HPDE6-E6E7 (cell line): Measurements from ENCODE around the gene FBXL12.
"Not testable (repeated sequence)": the region's sequence is repeated elsewhere in the genome, so short reads cannot be mapped to it uniquely, and the experiment has no call there.

Source experiments
- DNase-seq: peaks from one replicate; pipeline ENCODE4 v3.0.0; 2011; ENCODE audit warnings: missing footprints; ENCODE audit errors: extremely low spot score

Gene FBXL12, protein sequence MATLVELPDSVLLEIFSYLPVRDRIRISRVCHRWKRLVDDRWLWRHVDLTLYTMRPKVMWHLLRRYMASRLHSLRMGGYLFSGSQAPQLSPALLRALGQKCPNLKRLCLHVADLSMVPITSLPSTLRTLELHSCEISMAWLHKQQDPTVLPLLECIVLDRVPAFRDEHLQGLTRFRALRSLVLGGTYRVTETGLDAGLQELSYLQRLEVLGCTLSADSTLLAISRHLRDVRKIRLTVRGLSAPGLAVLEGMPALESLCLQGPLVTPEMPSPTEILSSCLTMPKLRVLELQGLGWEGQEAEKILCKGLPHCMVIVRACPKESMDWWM

DNA sequence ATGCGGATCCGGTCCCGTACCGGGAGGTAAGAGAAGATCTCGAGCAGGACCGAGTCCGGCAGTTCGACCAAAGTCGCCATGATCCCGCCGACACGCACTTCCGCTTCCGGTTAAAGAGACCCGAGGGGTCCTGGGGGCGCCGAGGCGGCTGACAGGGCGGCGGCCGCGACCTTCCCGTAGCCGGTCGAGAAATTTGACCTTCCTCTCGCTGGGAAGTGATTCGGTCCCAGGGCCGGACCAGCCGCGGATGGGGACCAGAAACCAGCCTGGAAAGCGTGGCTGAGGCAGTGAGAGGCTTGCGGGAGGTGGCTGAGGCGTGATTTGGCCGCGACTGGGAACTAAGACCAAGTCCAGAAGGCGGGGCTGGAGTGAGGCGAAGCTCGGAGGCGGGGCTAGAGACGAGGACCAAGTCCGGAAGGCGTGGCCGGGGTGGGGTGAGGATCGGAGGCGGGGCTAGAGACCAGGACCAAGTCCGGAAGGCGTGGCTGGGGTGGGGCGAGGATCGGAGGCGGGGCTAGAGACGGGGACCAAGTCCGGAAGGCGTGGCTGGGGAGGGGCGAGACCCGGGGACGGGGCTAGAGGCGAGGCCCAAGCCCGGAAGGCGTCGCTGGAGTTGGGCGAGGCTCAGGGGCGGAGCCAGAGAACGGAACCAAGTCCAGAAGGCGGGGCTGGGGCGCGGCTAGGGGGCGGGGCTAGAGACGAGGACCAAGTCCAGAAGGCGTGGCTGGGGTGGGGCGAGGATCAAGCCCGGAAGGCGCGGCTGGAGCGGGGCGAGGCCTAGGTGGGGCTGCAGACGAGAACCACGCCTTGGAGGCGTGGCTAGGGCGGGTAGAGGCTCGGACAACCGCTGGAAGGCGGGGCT lies at the start of gene FBXL12:
Gene FBXL12, minus strand, starts transcription at position 346 of the 862 bp plus-strand sequence. Its CDS starts 266 bp downstream, at position 80.
- DNase-seq = peak; percentile 87

GRCh38 chr19:9865732-9866501 lies 47.0 kb upstream of the FBXL12 start:
- no peak for DNase-seq

GRCh38 chr19:9863759-9864158 lies 44.9 kb upstream of the FBXL12 start:
- DNase-seq = no peak

- DNase-seq = no peak
Observed at GRCh38 chr19:9862938-9863337, 44.1 kb upstream of the FBXL12 start.

DNA sequence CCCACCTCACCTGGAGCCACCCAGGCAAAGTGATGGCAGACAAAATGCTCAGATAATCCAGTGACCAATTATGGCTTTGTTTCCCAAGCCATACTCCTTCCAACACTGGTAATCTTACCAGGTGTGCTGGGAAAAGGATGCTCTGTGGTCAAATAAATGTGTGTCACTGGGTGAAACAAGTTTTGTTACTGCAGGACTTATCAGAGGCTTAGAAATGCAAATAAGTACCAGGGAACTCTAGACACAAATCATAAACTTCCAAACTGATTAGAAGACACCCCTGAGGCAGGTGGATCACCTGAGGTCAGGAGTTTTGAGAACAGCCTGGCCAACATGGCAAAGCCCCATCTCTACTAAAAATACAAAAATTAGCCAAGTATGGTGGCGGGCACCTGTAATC lies 42.6 kb upstream of the FBXL12 start:
- no peak for DNase-seq

DNA sequence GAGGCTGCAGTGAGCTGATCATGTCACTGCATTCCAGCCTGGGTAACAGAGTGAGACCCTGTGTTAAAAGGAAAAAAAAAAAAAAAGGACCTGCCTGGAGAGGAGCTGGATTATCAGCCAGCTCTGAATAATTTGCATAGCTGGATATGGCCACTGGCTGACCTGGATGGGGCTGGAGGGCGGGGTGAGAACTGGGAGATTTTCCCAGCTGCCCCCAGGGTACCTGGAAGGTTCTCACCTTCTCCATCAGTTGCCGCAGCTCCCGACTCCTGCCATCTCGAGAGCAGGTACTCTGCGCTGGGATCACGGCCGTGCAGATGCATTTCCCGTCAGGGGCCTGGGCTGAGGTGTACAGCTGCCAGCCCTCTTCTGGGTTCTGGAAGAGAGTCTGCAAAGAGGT lies 41.5 kb upstream of the FBXL12 start:
- DNase-seq = no peak

DNA sequence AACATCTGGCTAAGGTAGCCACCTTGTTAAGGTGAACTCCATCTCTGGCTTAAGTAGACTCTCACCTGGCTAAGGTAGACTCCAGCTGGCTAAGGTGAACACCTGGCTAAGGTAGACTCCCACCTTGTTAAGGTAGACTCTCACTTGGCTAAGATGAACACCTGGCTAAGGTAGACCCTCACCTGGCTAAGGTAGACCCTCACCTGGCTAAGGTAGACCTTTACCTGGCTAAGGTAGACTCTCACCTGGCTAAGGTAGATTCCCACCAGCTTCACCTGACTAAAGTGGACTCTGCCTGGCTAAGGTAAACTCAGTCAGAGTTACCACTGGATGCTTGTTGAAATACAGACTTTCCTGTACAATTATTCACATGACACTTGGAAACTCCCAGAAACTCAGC lies 39.9 kb upstream of the FBXL12 start:
- DNase-seq = no peak

DNA sequence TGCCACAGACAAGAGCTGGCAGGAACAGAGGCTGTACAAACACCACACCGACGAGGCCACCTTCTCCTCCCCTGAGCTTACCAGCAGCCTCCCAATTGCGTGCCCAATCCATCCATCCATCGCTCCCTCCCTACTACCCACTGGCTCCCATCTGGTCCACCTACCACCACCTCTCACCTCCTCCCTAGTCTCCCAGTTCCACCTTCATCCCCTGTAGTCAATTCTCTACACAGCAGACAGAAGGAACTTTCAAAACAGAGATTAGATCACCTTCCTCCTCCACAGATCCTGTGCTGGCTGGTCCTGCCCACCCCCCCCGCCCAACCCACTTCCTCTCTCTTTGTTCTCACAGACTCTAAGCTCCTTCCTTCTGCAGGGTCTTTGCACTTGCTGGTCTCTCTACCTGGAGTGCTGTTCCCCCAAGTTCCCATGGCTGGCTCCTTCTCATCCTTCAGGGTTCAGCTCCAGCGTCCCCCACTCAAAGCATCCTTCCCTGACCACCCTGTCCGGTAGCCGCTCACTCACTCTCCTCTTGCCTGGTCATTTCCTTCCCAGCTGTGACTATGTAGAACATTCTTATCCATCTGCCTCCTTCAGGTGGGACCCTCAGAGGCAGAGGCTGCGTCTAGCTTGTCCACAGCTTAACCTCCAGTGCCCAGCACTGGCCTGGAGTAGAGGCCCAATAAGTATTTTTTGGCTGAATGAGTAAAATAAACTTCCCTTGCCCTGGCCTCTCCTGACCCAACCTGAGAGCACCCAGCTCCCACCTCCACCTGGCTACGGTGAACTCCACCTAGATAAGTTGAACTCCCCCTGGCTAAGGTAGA lies 39.3 kb upstream of the FBXL12 start:
- DNase-seq = no peak

DNA sequence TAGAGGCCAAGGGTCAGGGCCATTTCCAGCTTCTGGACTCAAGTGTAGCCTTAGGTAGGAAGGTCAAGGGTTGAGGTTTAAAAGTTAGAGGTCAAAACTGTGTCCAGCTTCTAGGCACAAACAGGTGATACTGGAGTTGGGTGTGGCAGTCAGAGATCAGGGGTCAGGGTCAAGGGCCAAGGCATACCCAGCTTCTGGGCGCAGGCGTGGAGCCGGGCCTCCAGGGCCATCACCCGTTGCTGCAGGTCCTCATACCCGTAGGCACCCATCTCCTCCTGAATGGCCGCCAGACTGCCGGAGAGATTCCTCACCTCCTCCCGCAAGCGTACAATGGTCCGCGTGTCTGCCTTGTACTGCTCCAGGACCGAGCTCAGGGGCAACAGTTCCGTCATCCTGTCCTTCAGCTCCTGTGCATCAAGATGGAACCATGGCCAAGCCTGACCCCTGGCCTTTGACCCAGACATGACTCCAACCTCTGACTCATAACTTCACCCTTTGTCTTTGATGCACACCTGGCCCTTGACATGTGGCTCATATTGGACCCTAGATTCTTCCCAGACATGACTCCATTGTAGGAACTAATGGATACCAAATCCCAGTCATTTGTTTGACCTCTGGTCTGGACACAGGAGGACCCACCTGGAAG lies 38.3 kb upstream of the FBXL12 start:
- no peak for DNase-seq

- DNase-seq = no peak
Observed at GRCh38 chr19:9856609-9857008, 37.7 kb upstream of the FBXL12 start.

DNA sequence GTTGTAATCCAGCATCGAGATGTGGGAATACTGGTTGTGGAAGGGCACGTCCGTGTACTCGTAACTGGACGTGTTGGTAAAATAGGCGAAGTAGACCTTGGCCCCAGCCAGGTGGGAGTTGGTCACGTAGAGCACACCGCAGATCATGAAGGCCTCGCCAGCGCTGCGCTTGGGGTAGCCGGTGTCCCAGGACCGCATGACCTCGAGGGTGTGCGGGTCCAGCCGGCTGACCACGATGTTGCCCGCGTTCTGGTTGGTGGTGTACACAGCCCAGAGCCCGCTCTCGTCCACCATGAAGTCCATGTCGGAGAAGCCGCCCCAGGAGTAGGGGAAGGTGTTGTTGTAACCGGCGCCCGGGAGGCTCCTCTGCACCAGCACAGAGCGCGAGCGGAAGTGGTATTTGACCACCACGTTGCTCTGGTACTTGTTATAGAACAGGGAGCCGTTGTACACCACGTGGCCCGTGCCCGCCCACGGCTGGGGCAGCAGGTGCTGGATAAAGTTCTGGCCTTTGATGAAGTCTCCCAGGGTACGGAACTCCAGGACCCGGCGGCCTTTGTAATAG lies 35.5 kb upstream of the FBXL12 start:
- no peak for DNase-seq

DNA sequence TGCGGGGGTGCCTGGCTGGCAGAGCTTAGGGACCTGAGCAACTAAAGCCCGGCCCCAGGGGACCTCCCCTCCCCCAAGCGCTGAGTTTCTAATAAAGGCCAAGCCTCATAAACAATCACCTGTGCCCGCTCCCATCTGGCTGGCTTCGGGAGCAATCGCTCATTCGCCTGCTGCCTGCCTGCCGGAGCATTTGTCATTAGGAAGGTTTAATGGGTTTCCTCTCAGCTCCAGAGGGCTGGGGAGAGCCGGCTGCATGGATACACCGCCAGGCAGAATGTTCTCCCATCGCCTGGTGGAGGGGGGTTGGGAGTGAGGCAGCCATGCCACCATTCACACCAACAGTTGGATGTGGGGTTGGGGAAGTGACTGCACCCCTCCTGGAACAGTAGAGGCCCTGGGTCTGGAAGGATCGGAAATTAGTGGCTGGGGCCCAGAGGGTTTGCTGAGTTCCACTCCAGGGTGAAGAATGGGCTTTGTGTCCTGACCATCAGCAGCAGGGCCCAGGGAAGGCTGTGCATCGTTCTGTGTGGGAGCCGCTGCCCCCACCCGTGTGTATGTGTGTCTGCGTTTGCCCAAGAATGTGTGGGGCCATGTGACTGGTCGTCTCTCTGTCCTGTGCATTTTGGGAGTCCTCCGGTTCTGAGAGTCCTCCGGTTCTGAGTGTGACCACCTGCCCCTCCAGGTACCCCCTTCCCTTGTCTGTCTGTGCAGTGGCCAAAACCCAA lies 31.5 kb upstream of the FBXL12 start:
- DNase-seq = no peak

DNA sequence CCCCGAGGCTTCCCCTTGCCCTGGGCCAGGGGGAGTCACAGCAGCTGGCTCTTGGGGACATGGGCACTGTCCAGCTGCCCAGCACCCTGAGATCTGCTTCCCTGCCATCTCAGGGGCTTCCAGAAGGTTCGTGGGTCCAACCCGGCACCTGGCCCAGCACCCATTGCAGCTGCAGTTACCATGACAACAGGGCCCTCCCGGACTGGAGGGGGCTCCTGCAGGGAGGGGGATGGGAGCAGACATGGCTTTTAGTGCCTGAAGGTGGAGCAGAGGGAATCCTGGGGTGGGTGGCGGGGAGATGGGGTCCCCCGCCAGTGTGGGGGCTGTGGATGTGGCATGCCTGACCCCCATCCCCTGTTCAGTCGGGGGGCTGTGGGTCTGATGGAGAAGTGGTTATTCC lies 30.9 kb upstream of the FBXL12 start:
- DNase-seq = no peak

GRCh38 chr19:9848762-9849161 lies 29.9 kb upstream of the FBXL12 start:
- no peak for DNase-seq

DNA sequence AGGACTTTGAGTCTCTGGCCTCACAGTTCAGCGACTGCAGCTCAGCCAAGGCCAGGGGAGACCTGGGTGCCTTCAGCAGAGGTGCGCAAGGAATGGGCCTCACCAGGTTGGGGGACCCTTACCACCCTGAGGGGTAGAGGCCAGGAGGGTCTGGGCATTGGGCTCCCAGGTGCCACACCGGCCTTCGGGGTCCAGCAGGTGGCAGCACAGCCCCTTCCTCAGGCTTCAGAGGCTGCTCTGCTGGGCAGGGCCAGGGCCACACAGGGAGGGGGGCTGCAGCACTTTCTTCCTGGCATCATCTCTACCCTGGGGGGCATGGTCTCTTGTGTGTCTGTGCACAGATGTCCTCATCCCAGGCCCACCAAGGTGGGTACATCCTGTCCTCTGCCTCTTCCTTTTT lies 29.2 kb upstream of the FBXL12 start:
- DNase-seq = no peak

GRCh38 chr19:9847087-9847671 lies 28.3 kb upstream of the FBXL12 start:
- DNase-seq = peak; percentile 90

- not testable (repeated sequence) for DNase-seq
Observed at GRCh38 chr19:9843626-9844273, 24.9 kb upstream of the FBXL12 start.

GRCh38 chr19:9842834-9843625 lies 24.2 kb upstream of the FBXL12 start:
- DNase-seq = no peak
